Psoas muscle (tissue), 8 donors: ENCODE results near the gene IFITM10. TPM values are rescaled to one million over a fixed set of nuclear protein-coding genes. Genes with fewer than 3 reads are reported as not detected.

Experiments
- ATAC-seq, 4 donors: fragments of 200-7000 bp; cut with Tn5 transposase; one replicate each; pipeline ENCODE4 v1.9.1; 2020; ENCODE audit warnings: moderate library complexity in 3 of 4, mild to moderate bottlenecking in 2 of 4
- DNase-seq, 2 donors: peaks; one replicate each; pipeline ENCODE4 v3.0.0-alpha.2; 2020
- H3K27ac ChIP-seq: fragments of 200-600 bp; one replicate; pipeline ENCODE4 v1.8.0; 2022
- H3K27me3 ChIP-seq, 3 donors: fragments of 200-600 bp in 1 of 3; one replicate each; pipeline versions ENCODE4 v1.6.1 to v1.8.0; 2013 to 2022; ENCODE audit warnings: low read length in 2 of 3, mild to moderate bottlenecking in 2 of 3, moderate library complexity in 1 of 3; ENCODE audit not compliant: insufficient read depth in 3 of 3
- H3K36me3 ChIP-seq, 2 donors: fragments of 200-600 bp in 1 of 2; one replicate each; pipeline versions ENCODE4 v1.6.1 to v1.8.0; 2013 to 2022; ENCODE audit warnings: low read depth in 1 of 2, mild to moderate bottlenecking in 1 of 2, moderate library complexity in 1 of 2; ENCODE audit not compliant: insufficient read depth in 1 of 2
- H3K4me1 ChIP-seq: fragments of 200-600 bp; one replicate; pipeline ENCODE4 v1.8.0; 2022
- H3K4me3 ChIP-seq: fragments of 200-600 bp; one replicate; pipeline ENCODE4 v1.8.0; 2022; ENCODE audit warnings: mild to moderate bottlenecking
- H3K9me3 ChIP-seq: fragments of 200-600 bp; one replicate; pipeline ENCODE4 v1.8.0; 2022
- CTCF ChIP-seq: fragments of 200-600 bp; IDR thresholded peaks from one replicate; pipeline ENCODE4 v1.8.0; 2022; ENCODE audit warnings: antibody characterized with exemption
- WGBS, 3 donors: extraction: QIAGEN DNeasy Blood & Tissue Kit; methylation state at CpG; one replicate each; pipeline versions ENCODE4 v1.1.6 to v1.1.7; 2013; 5-methylcytosine and 5-hydroxymethylcytosine counted together
- intact Hi-C, 2 donors: fragments of 100-400 bp; cut with DNase I; formaldehyde crosslinking; loops; one replicate each; pipeline versions ENCODE4 v1.11.0 to v1.14.2; 2022
- polyA plus RNA-seq, 3 donors: library from polyadenylated mRNA; stranded (reverse); fragments of 200-250 nt; gene quantifications; one replicate each; pipeline ENCODE4 v1.2.3, GENCODE V29; 2013
- total RNA-seq, 4 donors: library from RNA; stranded (reverse); fragmentation: NEBNext Ultra II Directional in 2 of 4; extraction: Animal tissue kit (Norgen Biotek cat#: 25700) in 2 of 4; gene quantifications; one replicate each; pipeline versions ENCODE4 v1.2.1 to v1.2.4, GENCODE V29; 2021 to 2023
- donor health status: healthy with polysubstance abuse.
- donor health status: DM: no; HTN: no; CAD: no; lungs with moderate emphysema.
- donor health status: Bipolar disorder and iron deficiency.
- donor health status: healthy.
- donor health status: DM: yes; HTN: yes; CAD: no.
- donor health status: DM: no; HTN: no; CAD: no.
- donor health status: DM: no; HTN: no; CAD: no.
- donor health status: DM: yes; HTN: yes; CAD: no.

IFITM10 gene
- total and polyA plus RNA-seq, 7 donors: 0.70 to 6.1 (median 1.6) TPM

- intact Hi-C loops: loop anchor here in 1 of 2 donors (5.0 kb wide), 1 partner anchor 58 kb away; no protein-coding TSS in a partner anchor
- Histone ChIP-seq H3K4me1 (no peaks in the 10 kb centered on the region), H3K9me3 (no peaks in the 10 kb centered on the region), H3K36me3 (no peaks in the 10 kb centered on the region), H3K27ac (no peak overlapping the region), H3K4me3 (no peak overlapping the region), H3K27me3 (no peaks in the 10 kb centered on the region)
- no peak for TF ChIP-seq CTCF
- no peak for ATAC-seq
- no peak for DNase-seq
- 86 to 88% (median 87%) methylated on average over 23 of the region's 23 CpGs for WGBS, 3 donors
Observed at GRCh38 chr11:1784761-1785650, 34.6 kb upstream of the IFITM10 start.

GRCh38 chr11:1783725-1784529 is 33.5 kb upstream of the IFITM10 start:
- TF ChIP-seq CTCF: no peak
- Histone ChIP-seq H3K9me3 (no peaks in the 10 kb centered on the region), H3K4me3 (no peak overlapping the region), H3K27me3 (peaks cover 0 to 8% (median 0%) of the 10 kb centered on the region in 3 donors), H3K27ac (no peak overlapping the region), H3K36me3 (no peaks in the 10 kb centered on the region), H3K4me1 (no peaks in the 10 kb centered on the region)
- intact Hi-C loops: loop anchor here in 1 of 2 donors (5.0 kb wide), 1 partner anchor 57 kb away; no protein-coding TSS in a partner anchor
- WGBS, 3 donors: 82 to 84% (median 84%) methylated on average over 24 of the region's 24 CpGs
- no peak for DNase-seq
- no peak for ATAC-seq

- no peaks in the 10 kb centered on the region for H3K4me1 ChIP-seq
- WGBS, 3 donors: 70 to 71% (median 71%) methylated on average over 20 of the region's 20 CpGs
- intact Hi-C loops: loop anchor here in 1 of 2 donors (5.0 kb wide), 1 partner anchor 56 kb away; no protein-coding TSS in a partner anchor
- H3K27ac ChIP-seq: no peak overlapping the region
- H3K27me3 ChIP-seq: peaks cover 0 to 9% (median 0%) of the 10 kb centered on the region in 3 donors
- H3K9me3 ChIP-seq: no peaks in the 10 kb centered on the region
- H3K4me3 ChIP-seq: no peak overlapping the region
- ATAC-seq (no peak), DNase-seq (no peak)
- no peak for TF ChIP-seq CTCF
- no peaks in the 10 kb centered on the region for H3K36me3 ChIP-seq
Observed at GRCh38 chr11:1782831-1783724, 32.7 kb upstream of the IFITM10 start.

- WGBS, 3 donors: 83 to 85% (median 85%) methylated on average over 13 of the region's 13 CpGs
- intact Hi-C loops: loop anchor here in 1 of 2 donors (5.0 kb wide), 1 partner anchor 55 kb away; no protein-coding TSS in a partner anchor
- no peaks in the 10 kb centered on the region for H3K36me3 ChIP-seq
- no peak overlapping the region for H3K27ac ChIP-seq
- no peak for DNase-seq
- no peaks in the 10 kb centered on the region for H3K9me3 ChIP-seq
- ATAC-seq: no peak
- no peak for TF ChIP-seq CTCF
- no peak overlapping the region for H3K4me3 ChIP-seq
- H3K4me1 ChIP-seq: no peaks in the 10 kb centered on the region
- H3K27me3 ChIP-seq: peaks cover 0 to 9% (median 0%) of the 10 kb centered on the region in 3 donors
Observed at GRCh38 chr11:1782031-1782590, 31.7 kb upstream of the IFITM10 start.
